ENCODE data around the gene BCAR3. TPM values are rescaled to one million over a fixed set of nuclear protein-coding genes. Genes with fewer than 3 reads are reported as not detected.

The BCAR3 gene
- total RNA-seq, 4 donors from 2014 or later = 15.9 to 49.6 (median 30.8) TPM

- Histone ChIP-seq H3K4me1 (peaks cover 50% of the 10 kb centered on the region), H3K27me3 (no peaks in the 10 kb centered on the region), H3K36me3 (no peaks in the 10 kb centered on the region), H3K4me3 (no peak overlapping the region), H3K27ac (peak overlapping the region; percentile 55), H3K9me3 (no peaks in the 10 kb centered on the region)
- TF ChIP-seq POLR2A (IDR thresholded peaks at IDR 0.05) = no peak
- no peak for TF ChIP-seq EP300 (IDR thresholded peaks at IDR 0.05)
- TF ChIP-seq CTCF (IDR thresholded peaks at IDR 0.05) = no peak
- no peak for TF ChIP-seq POLR2AphosphoS5 (IDR thresholded peaks at IDR 0.05)
- no peak for DNase-seq (ENCODE audit: low spot score in 2 of 2)
- 54% methylated on average over 6 of the region's 6 CpGs for WGBS
Measured at GRCh38 chr1:93616996-93617669, 64.5 kb downstream of the BCAR3 start.

GRCh38 chr1:93616221-93616995 is 65.2 kb downstream of the BCAR3 start:
- WGBS = 52% methylated on average over 8 of the region's 8 CpGs
- H3K4me1 ChIP-seq = peaks cover 50% of the 10 kb centered on the region
- H3K9me3 ChIP-seq = no peaks in the 10 kb centered on the region
- H3K27ac ChIP-seq = peak overlapping the region; percentile 55
- DNase-seq (ENCODE audit: low spot score in 2 of 2) = no peak
- H3K27me3 ChIP-seq = no peaks in the 10 kb centered on the region
- no peaks in the 10 kb centered on the region for H3K36me3 ChIP-seq
- TF ChIP-seq POLR2AphosphoS5 (IDR thresholded peaks at IDR 0.05) (no peak), CTCF (IDR thresholded peaks at IDR 0.05) (no peak), POLR2A (IDR thresholded peaks at IDR 0.05) (no peak), EP300 (IDR thresholded peaks at IDR 0.05) (no peak)
- H3K4me3 ChIP-seq = no peak overlapping the region

GRCh38 chr1:93615582-93616150 is 66.0 kb downstream of the BCAR3 start:
- H3K4me1 ChIP-seq = peaks cover 50% of the 10 kb centered on the region
- 66% methylated on average over 7 of the region's 10 CpGs for WGBS
- no peaks in the 10 kb centered on the region for H3K9me3 ChIP-seq
- no peak for DNase-seq (ENCODE audit: low spot score in 2 of 2)
- no peaks in the 10 kb centered on the region for H3K27me3 ChIP-seq
- no peak for TF ChIP-seq EP300 (IDR thresholded peaks at IDR 0.05)
- no peak for TF ChIP-seq POLR2AphosphoS5 (IDR thresholded peaks at IDR 0.05)
- TF ChIP-seq POLR2A (IDR thresholded peaks at IDR 0.05) = no peak
- no peak for TF ChIP-seq CTCF (IDR thresholded peaks at IDR 0.05)
- no peaks in the 10 kb centered on the region for H3K36me3 ChIP-seq
- H3K4me3 ChIP-seq = no peak overlapping the region
- H3K27ac ChIP-seq = peak overlapping the region; percentile 55

- Histone ChIP-seq H3K4me3 (no peak overlapping the region), H3K36me3 (no peaks in the 10 kb centered on the region), H3K9me3 (no peaks in the 10 kb centered on the region), H3K4me1 (peaks cover 46% of the 10 kb centered on the region), H3K27ac (peak overlapping the region; percentile 44), H3K27me3 (no peaks in the 10 kb centered on the region)
- no peak for DNase-seq (ENCODE audit: low spot score in 2 of 2)
- 60% methylated on average over 10 of the region's 14 CpGs for WGBS
- TF ChIP-seq CTCF (IDR thresholded peaks at IDR 0.05) (no peak), POLR2AphosphoS5 (IDR thresholded peaks at IDR 0.05) (no peak)
Measured at GRCh38 chr1:93614986-93615581, 66.6 kb downstream of the BCAR3 start.

- H3K27me3 ChIP-seq = no peaks in the 10 kb centered on the region
- peaks cover 45% of the 10 kb centered on the region for H3K4me1 ChIP-seq
- TF ChIP-seq EP300 (IDR thresholded peaks at IDR 0.05) (no peak), POLR2AphosphoS5 (IDR thresholded peaks at IDR 0.05) (no peak), CTCF (IDR thresholded peaks at IDR 0.05) (no peak), POLR2A (IDR thresholded peaks at IDR 0.05) (no peak)
- peak overlapping the region; percentile 44 for H3K27ac ChIP-seq
- WGBS = 73% methylated on average over 7 of the region's 7 CpGs
- H3K9me3 ChIP-seq = no peaks in the 10 kb centered on the region
- no peaks in the 10 kb centered on the region for H3K36me3 ChIP-seq
- no peak overlapping the region for H3K4me3 ChIP-seq
- DNase-seq (ENCODE audit: low spot score in 2 of 2) = no peak
Measured at GRCh38 chr1:93614541-93614940, 67.1 kb downstream of the BCAR3 start.

All from suprapubic skin (tissue), 4 donors.